ENCODE data around the gene CDK18.

CDK18 gene

GRCh38 chr1:205456868-205457745 lies 47.4 kb upstream of the CDK18 start:
- no peak for DNase-seq (ENCODE audit: low read depth in 1 of 2, low spot score in 1 of 2)
- Histone ChIP-seq H3K4me3 (replicated peaks; ENCODE audit: insufficient read depth, low read length) (no peak overlapping the region), H3K27ac (replicated peaks) (no peak overlapping the region), H3K27me3 (ENCODE audit: insufficient read depth, poor library complexity, severe bottlenecking) (peaks cover 42% of the 10 kb centered on the region)
- TF ChIP-seq GABPA (IDR thresholded peaks at IDR 0.05; ENCODE audit: low read depth), result no peak
- no peak for TF ChIP-seq REST (IDR thresholded peaks at IDR 0.05; ENCODE audit: insufficient replicate concordance, low read depth)
- TF ChIP-seq SPI1 (IDR thresholded peaks at IDR 0.05; ENCODE audit: borderline replicate concordance, low read depth), result no peak
- TF ChIP-seq POLR2AphosphoS5 (IDR thresholded peaks at IDR 0.05; ENCODE audit: low read depth), result no peak
- TF ChIP-seq CTCF (IDR thresholded peaks at IDR 0.05; ENCODE audit: insufficient read depth, low read length), result no peak

- peaks cover 41% of the 10 kb centered on the region for H3K27me3 ChIP-seq (ENCODE audit: insufficient read depth, poor library complexity, severe bottlenecking)
- TF ChIP-seq POLR2AphosphoS5 (IDR thresholded peaks at IDR 0.05; ENCODE audit: low read depth) (no peak), CTCF (IDR thresholded peaks at IDR 0.05; ENCODE audit: insufficient read depth, low read length) (no peak), SPI1 (IDR thresholded peaks at IDR 0.05; ENCODE audit: borderline replicate concordance, low read depth) (no peak), REST (IDR thresholded peaks at IDR 0.05; ENCODE audit: insufficient replicate concordance, low read depth) (peak; percentile 96), GABPA (IDR thresholded peaks at IDR 0.05; ENCODE audit: low read depth) (no peak)
- DNase-seq (ENCODE audit: low read depth in 1 of 2, low spot score in 1 of 2), result peak in 1 of 2 experiments; percentile 27
- no peak overlapping the region for H3K4me3 ChIP-seq (replicated peaks; ENCODE audit: insufficient read depth, low read length)
- H3K27ac ChIP-seq (replicated peaks), result no peak overlapping the region
Measured at GRCh38 chr1:205458777-205459566, 45.5 kb upstream of the CDK18 start.

GRCh38 chr1:205465392-205465791 lies 39.1 kb upstream of the CDK18 start:
- Histone ChIP-seq H3K4me3 (replicated peaks; ENCODE audit: insufficient read depth, low read length) (no peak overlapping the region), H3K27ac (replicated peaks) (no peak overlapping the region), H3K27me3 (ENCODE audit: insufficient read depth, poor library complexity, severe bottlenecking) (peaks cover 9% of the 10 kb centered on the region)
- DNase-seq (ENCODE audit: low read depth in 1 of 2, low spot score in 1 of 2), result no peak
- TF ChIP-seq GABPA (IDR thresholded peaks at IDR 0.05; ENCODE audit: low read depth) (no peak), SPI1 (IDR thresholded peaks at IDR 0.05; ENCODE audit: borderline replicate concordance, low read depth) (no peak), POLR2AphosphoS5 (IDR thresholded peaks at IDR 0.05; ENCODE audit: low read depth) (no peak), CTCF (IDR thresholded peaks at IDR 0.05; ENCODE audit: insufficient read depth, low read length) (no peak), REST (IDR thresholded peaks at IDR 0.05; ENCODE audit: insufficient replicate concordance, low read depth) (no peak)
